Esophagus muscularis mucosa (tissue), 3 donors: ENCODE measurements around the gene IFIT2.

ENCODE experiments used
- POLR2A ChIP-seq: fragments of 450-650 bp; IDR thresholded peaks from one replicate; pipeline ENCODE4 v1.6.1; 2017; ENCODE audit warnings: antibody characterized with exemption, moderate library complexity, mild to moderate bottlenecking, low read depth
- POLR2AphosphoS5 ChIP-seq, 2 donors: sonication (generic); formaldehyde crosslinking; IDR thresholded peaks; one replicate each; pipeline ENCODE4 v1.6.1; 2017; ENCODE audit warnings: antibody characterized with exemption in 2 of 2
- TF ChIP-seq, protein P1 (sequence below), 3 experiments: fragments of 200-600 bp in 2 of 3; fragments of 450-650 bp in 1 of 3; sonication (generic) in 2 of 3; IDR thresholded peaks; one replicate each; pipeline ENCODE4 v1.5.1; 2017 to 2019; ENCODE audit warnings: antibody characterized with exemption in 3 of 3, mild to moderate bottlenecking in 2 of 3, moderate library complexity in 1 of 3

DNA sequence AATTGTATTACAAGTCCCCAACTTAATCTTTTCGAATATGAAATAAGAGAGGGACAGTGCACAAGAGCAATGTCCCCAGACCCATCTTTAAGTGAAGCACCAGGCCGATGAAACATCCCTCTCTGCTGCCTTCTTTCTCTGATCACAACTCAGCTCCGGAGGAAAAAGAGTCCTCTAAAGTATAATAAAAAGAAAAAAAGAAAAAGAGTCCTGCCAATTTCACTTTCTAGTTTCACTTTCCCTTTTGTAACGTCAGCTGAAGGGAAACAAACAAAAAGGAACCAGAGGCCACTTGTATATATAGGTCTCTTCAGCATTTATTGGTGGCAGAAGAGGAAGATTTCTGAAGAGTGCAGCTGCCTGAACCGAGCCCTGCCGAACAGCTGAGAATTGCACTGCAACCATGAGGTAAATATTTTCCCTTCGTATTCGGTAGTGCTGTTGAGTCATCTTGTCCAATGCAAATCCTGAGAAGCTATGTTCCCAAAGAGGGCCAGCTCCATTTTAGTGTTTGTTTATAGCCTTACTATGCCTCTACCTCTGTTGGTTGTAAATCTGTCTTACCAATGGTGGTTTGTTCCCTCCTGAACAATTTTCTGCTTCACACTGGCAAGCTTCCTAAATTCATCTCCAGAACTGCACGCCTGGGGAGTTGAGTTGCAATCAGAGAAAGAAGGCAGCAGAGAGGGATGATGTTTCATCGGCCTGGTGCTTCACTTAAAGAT lies at the start of gene IFIT2:
- TF ChIP-seq POLR2AphosphoS5 (IDR thresholded peaks at IDR 0.05) (peak; percentile 71 to 81), POLR2A (no peak)
- TF ChIP-seq, protein P1, sequence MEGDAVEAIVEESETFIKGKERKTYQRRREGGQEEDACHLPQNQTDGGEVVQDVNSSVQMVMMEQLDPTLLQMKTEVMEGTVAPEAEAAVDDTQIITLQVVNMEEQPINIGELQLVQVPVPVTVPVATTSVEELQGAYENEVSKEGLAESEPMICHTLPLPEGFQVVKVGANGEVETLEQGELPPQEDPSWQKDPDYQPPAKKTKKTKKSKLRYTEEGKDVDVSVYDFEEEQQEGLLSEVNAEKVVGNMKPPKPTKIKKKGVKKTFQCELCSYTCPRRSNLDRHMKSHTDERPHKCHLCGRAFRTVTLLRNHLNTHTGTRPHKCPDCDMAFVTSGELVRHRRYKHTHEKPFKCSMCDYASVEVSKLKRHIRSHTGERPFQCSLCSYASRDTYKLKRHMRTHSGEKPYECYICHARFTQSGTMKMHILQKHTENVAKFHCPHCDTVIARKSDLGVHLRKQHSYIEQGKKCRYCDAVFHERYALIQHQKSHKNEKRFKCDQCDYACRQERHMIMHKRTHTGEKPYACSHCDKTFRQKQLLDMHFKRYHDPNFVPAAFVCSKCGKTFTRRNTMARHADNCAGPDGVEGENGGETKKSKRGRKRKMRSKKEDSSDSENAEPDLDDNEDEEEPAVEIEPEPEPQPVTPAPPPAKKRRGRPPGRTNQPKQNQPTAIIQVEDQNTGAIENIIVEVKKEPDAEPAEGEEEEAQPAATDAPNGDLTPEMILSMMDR (IDR thresholded peaks at IDR 0.05) = no peak
